Hepatocyte (in vitro differentiated cells): ENCODE data around the gene LIME1. TPM values are rescaled to one million over a fixed set of nuclear protein-coding genes. Genes with fewer than 3 reads are reported as not detected.
"Not testable (repeated sequence)": the region's sequence is repeated elsewhere in the genome, so short reads cannot be mapped to it uniquely, and the experiment has no call there.

Experiments
- DNase-seq: peaks from one replicate; pipeline ENCODE4 v3.0.0-alpha.2; 2016; ENCODE audit warnings: low spot score
- H2AFZ ChIP-seq: fragments of 200-600 bp; sonication (generic); 2 replicates; pipeline ENCODE4 v1.6.0; 2016; ENCODE audit warnings: antibody characterized with exemption, mild to moderate bottlenecking
- H3K27ac ChIP-seq: fragments of 200-600 bp; sonication (generic); 2 replicates; pipeline ENCODE4 v1.5.1; 2016; ENCODE audit warnings: mild to moderate bottlenecking
- H3K27me3 ChIP-seq: fragments of 200-600 bp; sonication (generic); 2 replicates; pipeline ENCODE4 v1.6.1; 2016
- H3K36me3 ChIP-seq: fragments of 200-600 bp; sonication (generic); replicated peaks from 2 replicates; pipeline ENCODE4 v1.5.1; 2016; ENCODE audit warnings: low read depth; ENCODE audit not compliant: insufficient read depth
- H3K4me1 ChIP-seq: fragments of 200-600 bp; sonication (generic); 2 replicates; pipeline ENCODE4 v1.5.1; 2016; ENCODE audit warnings: mild to moderate bottlenecking, moderate library complexity; ENCODE audit not compliant: insufficient read depth
- H3K4me2 ChIP-seq: fragments of 200-600 bp; sonication (generic); 2 replicates; pipeline ENCODE4 v1.6.0; 2016
- H3K4me3 ChIP-seq: fragments of 200-600 bp; sonication (generic); 2 replicates; pipeline ENCODE4 v1.5.1; 2016; ENCODE audit warnings: mild to moderate bottlenecking
- H3K79me2 ChIP-seq: fragments of 200-600 bp; sonication (generic); 2 replicates; pipeline ENCODE4 v1.6.0; 2017; ENCODE audit warnings: mild to moderate bottlenecking
- H3K9me2 ChIP-seq: fragments of 200-600 bp; sonication (generic); replicated peaks from 2 replicates; pipeline ENCODE4 v1.6.0; 2017; ENCODE audit warnings: mild to moderate bottlenecking; ENCODE audit not compliant: insufficient read depth
- H3K9me3 ChIP-seq: fragments of 200-600 bp; sonication (generic); 2 replicates; pipeline ENCODE4 v1.5.1; 2016; ENCODE audit warnings: low read depth, mild to moderate bottlenecking
- H4K20me1 ChIP-seq: fragments of 200-600 bp; sonication (generic); 2 replicates; pipeline ENCODE4 v1.6.0; 2016; ENCODE audit warnings: mild to moderate bottlenecking; ENCODE audit not compliant: insufficient read depth, poor library complexity, severe bottlenecking
- EZH2 ChIP-seq: fragments of 200-600 bp; sonication (generic); IDR thresholded peaks from 2 replicates; pipeline ENCODE4 v1.6.1; 2016; ENCODE audit warnings: antibody characterized with exemption, mild to moderate bottlenecking, borderline replicate concordance
- EZH2phosphoT487 ChIP-seq: fragments of 200-600 bp; sonication (generic); IDR thresholded peaks from one replicate; pipeline ENCODE4 v1.6.1; 2018; ENCODE audit warnings: antibody characterized with exemption, mild to moderate bottlenecking, low read depth, moderate library complexity; ENCODE audit not compliant: unreplicated experiment, severe bottlenecking
- WGBS: methylation state at CpG from one replicate; pipeline ENCODE4 v1.1.6; 2016; ENCODE audit warnings: low lambda C conversion rate; ENCODE audit errors: missing lambda C conversion rate; 5-methylcytosine and 5-hydroxymethylcytosine counted together
- polyA plus RNA-seq: library from polyadenylated mRNA; unstranded; fragments of >200 nt; fragmentation: Nextera tagmentation; extraction: Ambion mirVana; gene quantifications from 2 replicates; pipeline ENCODE4 v1.2.1, GENCODE V29; 2016
- total RNA-seq: library from RNA; depleted of rRNA; stranded (reverse); fragments of >200 nt; gene quantifications from 2 replicates; pipeline ENCODE4 v1.2.3, GENCODE V29; 2014
- TF ChIP-seq, protein P1 (sequence below): fragments of 200-600 bp; sonication (generic); IDR thresholded peaks from 2 replicates; pipeline ENCODE4 v1.5.1; 2016; ENCODE audit warnings: antibody characterized with exemption, mild to moderate bottlenecking; ENCODE audit not compliant: poor library complexity

Gene LIME1
- total and polyA plus RNA-seq, 2 experiments from 2014 or later = 11.7 to 20.7 TPM

DNA sequence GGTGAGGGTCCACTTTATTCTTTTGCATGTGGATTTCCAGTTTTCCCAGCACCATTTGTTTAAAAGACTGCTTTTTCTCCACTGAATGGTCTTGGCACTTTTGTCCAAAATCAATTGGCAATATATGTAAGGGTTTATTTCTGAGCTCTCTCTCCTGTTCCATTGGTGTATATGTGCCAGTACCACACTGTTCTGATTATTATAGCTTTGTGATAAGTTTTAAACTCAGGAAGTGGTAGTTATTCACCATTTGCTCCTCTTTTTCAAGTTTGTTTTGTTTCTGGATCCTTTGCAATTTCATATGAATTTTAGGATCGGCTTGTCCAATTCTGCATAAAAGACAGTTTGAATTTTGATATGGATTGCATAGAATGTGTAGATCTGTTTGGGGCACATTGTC lies 24.3 kb upstream of the LIME1 start:
- no peaks in the 10 kb centered on the region for H3K36me3 ChIP-seq
- H3K27ac ChIP-seq = no peak overlapping the region
- H3K27me3 ChIP-seq = no peaks in the 10 kb centered on the region
- WGBS = 100% methylated on average over 1 of the region's 1 CpG
- H2AFZ ChIP-seq = no peak overlapping the region
- no peaks in the 10 kb centered on the region for H3K9me3 ChIP-seq
- H3K4me1 ChIP-seq = peaks cover 5% of the 10 kb centered on the region
- no peak overlapping the region for H3K4me3 ChIP-seq
- H4K20me1 ChIP-seq = no peaks in the 10 kb centered on the region
- TF ChIP-seq, protein P1, sequence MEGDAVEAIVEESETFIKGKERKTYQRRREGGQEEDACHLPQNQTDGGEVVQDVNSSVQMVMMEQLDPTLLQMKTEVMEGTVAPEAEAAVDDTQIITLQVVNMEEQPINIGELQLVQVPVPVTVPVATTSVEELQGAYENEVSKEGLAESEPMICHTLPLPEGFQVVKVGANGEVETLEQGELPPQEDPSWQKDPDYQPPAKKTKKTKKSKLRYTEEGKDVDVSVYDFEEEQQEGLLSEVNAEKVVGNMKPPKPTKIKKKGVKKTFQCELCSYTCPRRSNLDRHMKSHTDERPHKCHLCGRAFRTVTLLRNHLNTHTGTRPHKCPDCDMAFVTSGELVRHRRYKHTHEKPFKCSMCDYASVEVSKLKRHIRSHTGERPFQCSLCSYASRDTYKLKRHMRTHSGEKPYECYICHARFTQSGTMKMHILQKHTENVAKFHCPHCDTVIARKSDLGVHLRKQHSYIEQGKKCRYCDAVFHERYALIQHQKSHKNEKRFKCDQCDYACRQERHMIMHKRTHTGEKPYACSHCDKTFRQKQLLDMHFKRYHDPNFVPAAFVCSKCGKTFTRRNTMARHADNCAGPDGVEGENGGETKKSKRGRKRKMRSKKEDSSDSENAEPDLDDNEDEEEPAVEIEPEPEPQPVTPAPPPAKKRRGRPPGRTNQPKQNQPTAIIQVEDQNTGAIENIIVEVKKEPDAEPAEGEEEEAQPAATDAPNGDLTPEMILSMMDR = no peak
- TF ChIP-seq EZH2phosphoT487 = no peak
- TF ChIP-seq EZH2 = no peak
- no peak overlapping the region for H3K4me2 ChIP-seq
- no peaks in the 10 kb centered on the region for H3K9me2 ChIP-seq
- peaks cover 86% of the 10 kb centered on the region for H3K79me2 ChIP-seq
- no peak for DNase-seq

DNA sequence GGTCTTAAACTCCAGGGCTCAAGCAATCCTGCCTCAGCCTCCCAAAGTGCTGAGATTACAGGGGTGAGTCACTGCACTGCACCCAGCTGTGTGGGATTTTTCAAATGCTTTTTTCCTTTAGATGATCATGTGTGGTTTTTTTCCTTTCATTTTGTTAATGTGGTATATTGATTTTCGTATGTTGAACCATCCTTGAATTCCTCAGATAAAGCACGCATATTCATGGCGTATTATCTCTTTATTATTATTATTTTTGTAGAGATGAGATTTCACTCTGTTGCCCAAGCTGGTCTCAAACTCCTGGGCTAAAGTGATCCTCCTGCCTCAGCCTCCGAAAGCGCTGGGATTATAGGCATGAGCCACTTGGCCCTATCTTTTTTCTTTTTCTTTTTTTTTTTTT lies 21.6 kb upstream of the LIME1 start:
- no peak overlapping the region for H3K4me2 ChIP-seq
- no peak for TF ChIP-seq EZH2phosphoT487
- TF ChIP-seq, protein P1 = no peak
- no peak for TF ChIP-seq EZH2
- H3K9me3 ChIP-seq = peaks cover 9% of the 10 kb centered on the region
- no peak overlapping the region for H3K4me3 ChIP-seq
- 96% methylated on average over 5 of the region's 5 CpGs for WGBS
- H3K4me1 ChIP-seq = no peaks in the 10 kb centered on the region
- H3K27ac ChIP-seq = no peak overlapping the region
- no peak overlapping the region for H2AFZ ChIP-seq
- no peak for DNase-seq
- H3K79me2 ChIP-seq = peaks cover 93% of the 10 kb centered on the region
- H3K27me3 ChIP-seq = no peaks in the 10 kb centered on the region
- no peaks in the 10 kb centered on the region for H4K20me1 ChIP-seq
- H3K36me3 ChIP-seq = no peaks in the 10 kb centered on the region
- no peaks in the 10 kb centered on the region for H3K9me2 ChIP-seq

DNA sequence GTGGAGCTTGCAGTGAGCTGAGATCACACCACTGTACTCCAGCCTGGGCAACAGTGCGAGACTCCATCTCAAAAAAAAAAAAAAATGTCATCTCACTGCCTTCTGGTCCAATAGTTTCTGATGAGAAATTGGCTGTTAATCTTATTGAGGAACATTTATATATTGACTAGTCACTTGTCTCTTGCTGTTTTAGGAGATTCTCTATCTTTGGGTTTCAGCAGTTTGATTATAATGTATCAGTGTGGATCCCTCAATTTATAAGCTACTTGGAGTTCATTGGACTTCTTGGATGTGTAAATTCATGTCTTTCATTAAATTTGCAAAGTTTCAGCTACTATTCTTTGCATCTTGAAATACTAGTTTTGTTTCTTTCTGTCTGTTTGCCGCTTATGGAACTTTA lies 17.5 kb upstream of the LIME1 start:
- Histone ChIP-seq H4K20me1 (no peaks in the 10 kb centered on the region), H3K9me2 (no peaks in the 10 kb centered on the region), H3K36me3 (no peaks in the 10 kb centered on the region), H3K4me3 (no peak overlapping the region), H3K79me2 (peaks cover 71% of the 10 kb centered on the region), H3K27me3 (no peaks in the 10 kb centered on the region), H3K4me1 (no peaks in the 10 kb centered on the region), H2AFZ (no peak overlapping the region), H3K4me2 (no peak overlapping the region), H3K9me3 (peaks cover 9% of the 10 kb centered on the region), H3K27ac (no peak overlapping the region)
- TF ChIP-seq EZH2phosphoT487 (no peak), EZH2 (no peak)
- TF ChIP-seq, protein P1 = no peak
- no peak for DNase-seq
- WGBS = 100% methylated on average over 2 of the region's 2 CpGs

DNA sequence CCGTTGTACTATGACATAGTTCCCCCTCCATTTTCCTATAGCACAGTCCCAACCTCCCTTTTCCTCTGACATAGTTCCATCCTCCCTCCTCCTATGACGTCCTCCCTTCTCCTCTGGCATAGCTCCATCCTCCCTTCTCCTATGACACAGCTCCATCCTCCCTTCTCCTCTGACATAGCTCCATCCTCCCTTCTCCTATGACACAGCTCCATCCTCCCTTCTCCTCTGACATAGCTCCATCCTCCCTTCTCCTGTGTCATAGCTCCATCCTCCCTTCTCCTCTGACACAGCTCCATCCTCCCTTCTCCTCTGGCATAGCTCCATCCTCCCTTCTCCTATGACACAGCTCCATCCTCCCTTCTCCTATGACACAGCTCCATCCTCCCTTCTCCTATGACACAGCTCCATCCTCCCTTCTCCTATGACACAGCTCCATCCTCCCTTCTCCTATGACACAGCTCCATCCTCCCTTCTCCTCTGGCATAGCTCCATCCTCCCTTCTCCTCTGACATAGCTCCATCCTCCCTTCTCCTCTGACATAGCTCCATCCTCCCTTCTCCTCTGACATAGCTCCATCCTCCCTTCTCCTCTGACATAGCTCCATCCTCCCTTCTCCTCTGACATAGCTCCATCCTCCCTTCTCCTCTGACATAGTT lies 13.4 kb upstream of the LIME1 start:
- not testable (repeated sequence) for H3K27ac ChIP-seq, DNase-seq, H2AFZ ChIP-seq, H3K4me2 ChIP-seq, H4K20me1 ChIP-seq, H3K4me1 ChIP-seq, H3K36me3 ChIP-seq, H3K27me3 ChIP-seq, H3K9me2 ChIP-seq, H3K4me3 ChIP-seq, H3K9me3 ChIP-seq
- peaks cover 43% of the 10 kb centered on the region for H3K79me2 ChIP-seq
- WGBS = 97% methylated on average over 2 of the region's 2 CpGs

DNA sequence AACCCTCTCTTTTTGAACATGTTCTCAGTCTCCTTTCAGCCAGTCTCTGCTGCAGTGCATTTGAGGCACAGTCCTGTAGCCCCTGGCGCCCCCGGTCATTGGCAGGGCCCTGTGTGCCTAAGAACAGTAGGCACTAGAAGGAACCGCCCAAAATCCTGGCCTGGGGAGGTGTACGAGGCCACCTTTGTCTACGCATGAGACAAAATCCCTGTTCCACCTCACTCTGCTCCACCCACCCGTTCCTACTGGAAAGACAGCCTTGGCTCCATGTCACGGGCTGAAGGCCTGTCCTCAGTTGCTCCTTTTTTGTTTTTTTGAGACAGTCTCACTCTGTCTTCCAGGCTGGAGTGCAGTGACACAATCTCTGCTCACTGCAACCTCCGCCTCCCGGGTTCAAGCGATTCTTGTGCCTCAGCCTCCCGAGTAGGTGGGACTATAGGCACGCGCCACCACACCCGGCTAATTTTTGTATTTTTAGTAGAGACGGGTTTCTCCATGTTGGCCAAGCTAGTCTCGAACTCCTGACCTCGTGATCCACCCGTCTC lies 6.2 kb upstream of the LIME1 start:
- not testable (repeated sequence) for H3K9me2 ChIP-seq, H3K36me3 ChIP-seq, H3K4me3 ChIP-seq, DNase-seq, H3K27ac ChIP-seq, H3K4me2 ChIP-seq, H3K9me3 ChIP-seq, H3K27me3 ChIP-seq, H3K4me1 ChIP-seq, H4K20me1 ChIP-seq, H2AFZ ChIP-seq
- H3K79me2 ChIP-seq = peaks cover 14% of the 10 kb centered on the region
- WGBS = 95% methylated on average over 18 of the region's 18 CpGs
